ENCODE data around the gene MSI2. TPM values are rescaled to one million over a fixed set of nuclear protein-coding genes. Genes with fewer than 3 reads are reported as not detected.
A peak's percentile ranks its signal among the peaks of the same experiment; 100 is the strongest.

MSI2 gene
- total and polyA plus RNA-seq, 5 experiments from 2014 or later: 2.5 to 136 (median 4.9) TPM

- peak overlapping the region in 5 of 10 donors; percentile 46 to 86 (median 60) for H3K27ac Mint-ChIP-seq
- POLR2A ChIA-PET: no interaction called here
- H3K27me3 Mint-ChIP-seq: no peaks in the 10 kb centered on the region
- no peak overlapping the region for H3K4me3 Mint-ChIP-seq
- H3K36me3 Mint-ChIP-seq: peaks cover 0 to 17% (median 5%) of the 10 kb centered on the region in 3 donors
- H3K9me3 Mint-ChIP-seq: no peaks in the 10 kb centered on the region
- H3K4me1 Mint-ChIP-seq: peaks cover 6 to 35% (median 24%) of the 10 kb centered on the region in 4 donors
- DNase-seq (no peak), ATAC-seq (no peak)
Measured at GRCh38 chr17:57663326-57664070, 407.2 kb downstream of the MSI2 start.

- ATAC-seq: no peak
- POLR2A ChIA-PET: no interaction called here
- H3K27me3 Mint-ChIP-seq: no peaks in the 10 kb centered on the region
- no peak overlapping the region for H3K4me3 Mint-ChIP-seq
- no peaks in the 10 kb centered on the region for H3K9me3 Mint-ChIP-seq
- no peak for DNase-seq
- peak overlapping the region in 7 of 10 donors; percentile 2 to 87 (median 75) for H3K27ac Mint-ChIP-seq
- H3K36me3 Mint-ChIP-seq: peaks cover 0 to 10% (median 5%) of the 10 kb centered on the region in 3 donors
- peaks cover 16 to 49% (median 30%) of the 10 kb centered on the region in 4 donors for H3K4me1 Mint-ChIP-seq
Measured at GRCh38 chr17:57665128-57665527, 408.8 kb downstream of the MSI2 start.

GRCh38 chr17:57665696-57666095, 409.4 kb downstream of the MSI2 start:
- DNase-seq (no peak), ATAC-seq (no peak)
- Mint-ChIP-seq H3K4me3 (no peak overlapping the region), H3K27me3 (no peaks in the 10 kb centered on the region), H3K36me3 (peaks cover 0 to 6% (median 2%) of the 10 kb centered on the region in 3 donors), H3K27ac (peak overlapping the region; percentile 24 to 85 (median 68)), H3K9me3 (no peaks in the 10 kb centered on the region), H3K4me1 (peaks cover 15 to 55% (median 35%) of the 10 kb centered on the region in 4 donors)
- POLR2A ChIA-PET: interaction anchor here (1.4 kb wide), 1 partner anchor 41 kb away, joined by 3 read pairs; no protein-coding TSS in a partner anchor

- Mint-ChIP-seq H3K27ac (peak overlapping the region; percentile 24 to 85 (median 76)), H3K27me3 (no peaks in the 10 kb centered on the region), H3K9me3 (no peaks in the 10 kb centered on the region), H3K36me3 (peaks cover 0 to 2% (median 2%) of the 10 kb centered on the region in 3 donors), H3K4me1 (peaks cover 18 to 61% (median 42%) of the 10 kb centered on the region in 4 donors), H3K4me3 (no peak overlapping the region)
- no peak for ATAC-seq
- DNase-seq: no peak
- POLR2A ChIA-PET: interaction anchor here (0.6 to 1.4 kb wide), 2 partner anchors 42 to 441 kb away, joined by 3 read pairs; no protein-coding TSS in a partner anchor
Measured at GRCh38 chr17:57666201-57666870, 410.0 kb downstream of the MSI2 start.

- Mint-ChIP-seq H3K4me3 (no peak overlapping the region), H3K9me3 (no peaks in the 10 kb centered on the region), H3K36me3 (peaks cover 0 to 2% (median 0%) of the 10 kb centered on the region in 3 donors), H3K4me1 (peaks cover 21 to 66% (median 45%) of the 10 kb centered on the region in 4 donors), H3K27ac (peak overlapping the region in 9 of 10 donors; percentile 24 to 85 (median 72)), H3K27me3 (no peaks in the 10 kb centered on the region)
- peak in 1 of 10 donors; percentile 15 for DNase-seq
- POLR2A ChIA-PET: interaction anchor here (0.6 to 1.4 kb wide), 2 partner anchors 42 to 442 kb away, joined by 3 read pairs; no protein-coding TSS in a partner anchor
- no peak for ATAC-seq
Measured at GRCh38 chr17:57666946-57667345, 410.6 kb downstream of the MSI2 start.

GRCh38 chr17:57667461-57667923, 411.2 kb downstream of the MSI2 start:
- Mint-ChIP-seq H3K36me3 (peaks cover 0 to 2% (median 0%) of the 10 kb centered on the region in 3 donors), H3K9me3 (no peaks in the 10 kb centered on the region), H3K4me1 (peaks cover 22 to 70% (median 50%) of the 10 kb centered on the region in 4 donors), H3K4me3 (no peak overlapping the region), H3K27ac (peak overlapping the region in 9 of 10 donors; percentile 40 to 82 (median 60)), H3K27me3 (no peaks in the 10 kb centered on the region)
- ATAC-seq (no peak), DNase-seq (peak in 1 of 10 donors; percentile 14)
- POLR2A ChIA-PET: no interaction called here

GRCh38 chr17:57668332-57668731, 412.0 kb downstream of the MSI2 start:
- DNase-seq: peak in 1 of 10 donors; percentile 6
- no peaks in the 10 kb centered on the region for H3K9me3 Mint-ChIP-seq
- H3K36me3 Mint-ChIP-seq: peaks cover 0 to 2% (median 0%) of the 10 kb centered on the region in 3 donors
- H3K4me1 Mint-ChIP-seq: peaks cover 28 to 75% (median 58%) of the 10 kb centered on the region in 4 donors
- peak overlapping the region in 9 of 10 donors; percentile 46 to 95 (median 78) for H3K27ac Mint-ChIP-seq
- ATAC-seq: no peak
- POLR2A ChIA-PET: no interaction called here
- H3K4me3 Mint-ChIP-seq: no peak overlapping the region
- no peaks in the 10 kb centered on the region for H3K27me3 Mint-ChIP-seq

GRCh38 chr17:57669671-57670529, 413.6 kb downstream of the MSI2 start:
- H3K36me3 Mint-ChIP-seq: no peaks in the 10 kb centered on the region
- POLR2A ChIA-PET: interaction anchor here (0.9 to 3.1 kb wide), 3 partner anchors 9 to 70 kb away, joined by 3 to 34 read pairs (median 10); no protein-coding TSS in a partner anchor
- no peaks in the 10 kb centered on the region for H3K27me3 Mint-ChIP-seq
- H3K27ac Mint-ChIP-seq: peak overlapping the region; percentile 81 to 96 (median 92)
- peak in 1 of 10 donors; percentile 12 for DNase-seq
- H3K9me3 Mint-ChIP-seq: no peaks in the 10 kb centered on the region
- H3K4me1 Mint-ChIP-seq: peaks cover 25 to 69% (median 59%) of the 10 kb centered on the region in 4 donors
- no peak for ATAC-seq
- H3K4me3 Mint-ChIP-seq: peak overlapping the region in 1 of 10 donors; percentile 18

GRCh38 chr17:57670769-57671569, 414.6 kb downstream of the MSI2 start:
- Mint-ChIP-seq H3K27me3 (no peaks in the 10 kb centered on the region), H3K36me3 (peaks cover 0 to 8% (median 0%) of the 10 kb centered on the region in 3 donors), H3K4me3 (peak overlapping the region in 7 of 10 donors; percentile 11 to 81 (median 55)), H3K4me1 (peaks cover 24 to 65% (median 54%) of the 10 kb centered on the region in 4 donors), H3K27ac (peak overlapping the region; percentile 81 to 96 (median 94)), H3K9me3 (no peaks in the 10 kb centered on the region)
- DNase-seq: peak in 1 of 10 donors; percentile 9
- POLR2A ChIA-PET: interaction anchor here (0.9 to 3.1 kb wide), 3 partner anchors 10 to 71 kb away, joined by 3 to 34 read pairs (median 10); no protein-coding TSS in a partner anchor
- ATAC-seq: no peak

- H3K4me1 Mint-ChIP-seq: peaks cover 24 to 57% (median 50%) of the 10 kb centered on the region in 4 donors
- peak overlapping the region; percentile 36 to 88 (median 62) for H3K4me3 Mint-ChIP-seq
- H3K27me3 Mint-ChIP-seq: no peaks in the 10 kb centered on the region
- ATAC-seq (peak; percentile 88 to 92), DNase-seq (peak; percentile 55 to 80 (median 66))
- peaks cover 0 to 16% (median 0%) of the 10 kb centered on the region in 3 donors for H3K36me3 Mint-ChIP-seq
- H3K9me3 Mint-ChIP-seq: no peaks in the 10 kb centered on the region
- POLR2A ChIA-PET: interaction anchor here (1.2 to 3.1 kb wide), 3 partner anchors 11 to 72 kb away, joined by 5 to 34 read pairs (median 10); no protein-coding TSS in a partner anchor
- H3K27ac Mint-ChIP-seq: peak overlapping the region; percentile 86 to 96 (median 94)
Measured at GRCh38 chr17:57671667-57672632, 415.6 kb downstream of the MSI2 start.
